MCF 10A (cell line): ENCODE measurements around the gene CYP27A1. TPM values are rescaled to one million over a fixed set of nuclear protein-coding genes. Genes with fewer than 3 reads are reported as not detected.

Source experiments
- BruUV-seq: library from RNA; stranded (reverse); fragments of 400-500 nt; replicated peaks from 2 replicates; lab custom pipeline; 2021; lab: Mats Ljungman, UMichigan
- CTCF ChIA-PET: fragments of 300-600 bp; sonication (Branson Sonifier 250); formaldehyde crosslinking; extraction: SDS; loops from one replicate; lab custom pipeline; 2021; ENCODE audit warnings: antibody characterized with exemption, inconsistent platforms; lab: Yijun Ruan, JAX
- POLR2A ChIA-PET: fragments of 300-600, 350-650 bp; sonication (Branson Sonifier 250); formaldehyde crosslinking; extraction: SDS; loops from one replicate; lab custom pipeline; 2020; ENCODE audit warnings: antibody characterized with exemption, inconsistent platforms; lab: Yijun Ruan, JAX
- DNase-seq: peaks from one replicate; pipeline ENCODE4 v3.0.0-alpha.2; 2018; ENCODE audit not compliant: unreplicated experiment
- H3K27ac Mint-ChIP-seq: one replicate; pipeline ENCODE4 v1.8.0; 2022; ENCODE audit warnings: mild to moderate bottlenecking, low read depth, mixed read lengths; ENCODE audit not compliant: unreplicated experiment
- H3K27me3 Mint-ChIP-seq: one replicate; pipeline ENCODE4 v1.8.0; 2022; ENCODE audit warnings: mixed read lengths; ENCODE audit not compliant: insufficient read depth, unreplicated experiment
- H3K36me3 Mint-ChIP-seq: one replicate; pipeline ENCODE4 v1.8.0; 2022; ENCODE audit warnings: mild to moderate bottlenecking, moderate library complexity, mixed read lengths; ENCODE audit not compliant: insufficient read depth, unreplicated experiment
- H3K4me1 Mint-ChIP-seq: one replicate; pipeline ENCODE4 v1.8.0; 2022; ENCODE audit warnings: mixed read lengths; ENCODE audit not compliant: insufficient read depth, unreplicated experiment
- H3K4me3 Mint-ChIP-seq: one replicate; pipeline ENCODE4 v1.8.0; 2022; ENCODE audit warnings: mild to moderate bottlenecking, moderate library complexity, mixed read lengths; ENCODE audit not compliant: unreplicated experiment
- H3K9me3 Mint-ChIP-seq: one replicate; pipeline ENCODE4 v1.8.0; 2022; ENCODE audit warnings: mixed read lengths; ENCODE audit not compliant: unreplicated experiment
- CTCF ChIP-seq: fragments of 200-600 bp; IDR thresholded peaks from one replicate; pipeline ENCODE4 v1.8.0; 2022; ENCODE audit warnings: antibody characterized with exemption, mild to moderate bottlenecking; ENCODE audit not compliant: unreplicated experiment
- intact Hi-C: fragments of 100-400 bp; cut with micrococcal nuclease; formaldehyde crosslinking; loops from 2 replicates; pipeline ENCODE4 v1.14.1; 2022
- total RNA-seq: library from RNA; stranded (reverse); gene quantifications from 2 replicates; pipeline ENCODE4 v1.2.3, GENCODE V29; 2022

CYP27A1 gene
- total RNA-seq, 1 experiment from 2014 or later, result not detected

GRCh38 chr2:218829868-218830451 is 48.0 kb downstream of the CYP27A1 start:
- intact Hi-C loops, result no loop called here
- CTCF ChIA-PET, result interaction anchor here (0.6 to 1.2 kb wide), 5 partner anchors 17 to 385 kb away, joined by 3 read pairs; no protein-coding TSS in a partner anchor
- TF ChIP-seq CTCF, result no peak
- Mint-ChIP-seq H3K36me3 (no peaks in the 10 kb centered on the region), H3K27me3 (peaks cover 19% of the 10 kb centered on the region), H3K4me1 (peaks cover 14% of the 10 kb centered on the region), H3K27ac (no peak overlapping the region), H3K9me3 (no peaks in the 10 kb centered on the region), H3K4me3 (no peak overlapping the region)
- POLR2A ChIA-PET, result no interaction called here
- no peak for DNase-seq
- no TSS peak for BruUV-seq

- no peaks in the 10 kb centered on the region for H3K36me3 Mint-ChIP-seq
- POLR2A ChIA-PET, result no interaction called here
- no peak overlapping the region for H3K27ac Mint-ChIP-seq
- peaks cover 19% of the 10 kb centered on the region for H3K27me3 Mint-ChIP-seq
- H3K4me1 Mint-ChIP-seq, result peaks cover 15% of the 10 kb centered on the region
- no TSS peak for BruUV-seq
- H3K9me3 Mint-ChIP-seq, result no peaks in the 10 kb centered on the region
- no peak overlapping the region for H3K4me3 Mint-ChIP-seq
- DNase-seq, result no peak
- TF ChIP-seq CTCF, result no peak
- CTCF ChIA-PET, result interaction anchor here (0.6 to 1.2 kb wide), 4 partner anchors 17 to 385 kb away, joined by 3 read pairs; no protein-coding TSS in a partner anchor
- intact Hi-C loops, result no loop called here
These were observed 48.8 kb downstream of the CYP27A1 start for GRCh38 chr2:218830526-218831306.

GRCh38 chr2:218831378-218831990 is 49.5 kb downstream of the CYP27A1 start, which contains the start of gene PRKAG3:
PRKAG3 (minus strand) TSS chr2:218831803.
- ChIA-PET CTCF (interaction anchor here (2.1 kb wide), 1 partner anchor 16 kb away, joined by 9 read pairs; no protein-coding TSS in a partner anchor), POLR2A (interaction anchor here (1.1 kb wide), 1 partner anchor 25 kb away, joined by 3 read pairs; no protein-coding TSS in a partner anchor)
- Mint-ChIP-seq H3K36me3 (no peaks in the 10 kb centered on the region), H3K27me3 (peaks cover 19% of the 10 kb centered on the region), H3K9me3 (no peaks in the 10 kb centered on the region), H3K4me1 (peaks cover 15% of the 10 kb centered on the region), H3K4me3 (no peak within 1 kb of the TSS), H3K27ac (no peak within 1 kb of the TSS)
- intact Hi-C loops, result no loop called here
- no peak for DNase-seq
- TF ChIP-seq CTCF, result no peak
- BruUV-seq, result no TSS peak

- TF ChIP-seq CTCF, result no peak
- intact Hi-C loops, result no loop called here
- H3K4me3 Mint-ChIP-seq, result no peak overlapping the region
- no peak for DNase-seq
- POLR2A ChIA-PET, result interaction anchor here (1.1 kb wide), 1 partner anchor 25 kb away, joined by 3 read pairs; no protein-coding TSS in a partner anchor
- H3K27me3 Mint-ChIP-seq, result peaks cover 13% of the 10 kb centered on the region
- H3K27ac Mint-ChIP-seq, result no peak overlapping the region
- no peaks in the 10 kb centered on the region for H3K36me3 Mint-ChIP-seq
- BruUV-seq, result no TSS peak
- no peaks in the 10 kb centered on the region for H3K9me3 Mint-ChIP-seq
- CTCF ChIA-PET, result interaction anchor here (0.6 to 2.1 kb wide), 2 partner anchors 16 to 23 kb away, joined by 3 to 9 read pairs; no protein-coding TSS in a partner anchor
- H3K4me1 Mint-ChIP-seq, result peaks cover 15% of the 10 kb centered on the region
These were observed 50.1 kb downstream of the CYP27A1 start for GRCh38 chr2:218832081-218832480.
